Mesothelial cell of epicardium (in vitro differentiated cells): ENCODE measurements around the gene TMEM169. TPM values are rescaled to one million over a fixed set of nuclear protein-coding genes. Genes with fewer than 3 reads are reported as not detected.

ENCODE experiments used
- DNase-seq, 2 experiments: peaks; one replicate each; pipeline ENCODE4 v3.0.0; 2021; ENCODE audit warnings: low spot score in 2 of 2; ENCODE audit not compliant: unreplicated experiment in 2 of 2
- H3K27ac Mint-ChIP-seq: 2 replicates; pipeline ENCODE4 v1.8.0; 2021; ENCODE audit warnings: mixed read lengths
- H3K27me3 Mint-ChIP-seq: 2 replicates; pipeline ENCODE4 v1.8.0; 2021; ENCODE audit warnings: low read depth, mixed read lengths
- H3K36me3 Mint-ChIP-seq: 2 replicates; pipeline ENCODE4 v1.8.0; 2021; ENCODE audit warnings: mixed read lengths
- H3K4me1 Mint-ChIP-seq: 2 replicates; pipeline ENCODE4 v1.8.0; 2021; ENCODE audit warnings: mixed read lengths
- H3K4me3 Mint-ChIP-seq: 2 replicates; pipeline ENCODE4 v1.8.0; 2021; ENCODE audit warnings: mild to moderate bottlenecking, moderate library complexity, mixed read lengths
- H3K9me3 Mint-ChIP-seq: 2 replicates; pipeline ENCODE4 v1.8.0; 2021; ENCODE audit warnings: mixed read lengths
- total RNA-seq: library from RNA; stranded (reverse); gene quantifications from 3 replicates; pipeline ENCODE4 v1.2.1, GENCODE V29; 2021
- TF ChIP-seq, protein P1 (sequence below): fragments of 200-600 bp; sonication (generic); IDR thresholded peaks from one replicate; pipeline ENCODE4 v1.5.0; 2021; ENCODE audit warnings: antibody characterized with exemption; ENCODE audit not compliant: unreplicated experiment

The TMEM169 gene
- total RNA-seq, 1 donor from 2014 or later, result 0.78 TPM

DNA sequence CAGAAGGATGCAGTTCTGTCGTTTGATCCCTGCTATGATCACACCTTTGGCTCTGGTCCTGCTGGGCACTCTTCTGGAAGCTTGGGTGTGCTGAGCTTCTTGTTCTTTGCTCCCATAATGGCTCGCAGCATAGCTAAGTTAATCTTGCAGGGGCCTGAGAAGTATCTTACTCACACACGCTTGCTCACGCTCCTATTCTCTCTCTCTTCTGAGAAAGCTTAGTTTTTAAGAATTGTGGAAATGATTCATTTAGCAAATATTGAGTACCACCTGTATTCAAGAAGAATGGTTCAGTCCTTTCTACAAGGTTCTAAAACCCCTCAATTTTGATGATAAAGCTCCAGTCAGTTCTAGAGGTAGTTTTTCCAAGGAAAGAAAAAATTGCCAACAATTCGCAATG lies 68.0 kb downstream of the TMEM169 start:
- H3K4me1 Mint-ChIP-seq, result no peaks in the 10 kb centered on the region
- no peak overlapping the region for H3K4me3 Mint-ChIP-seq
- no peaks in the 10 kb centered on the region for H3K9me3 Mint-ChIP-seq
- H3K36me3 Mint-ChIP-seq, result peaks cover 46% of the 10 kb centered on the region
- no peak for DNase-seq
- H3K27me3 Mint-ChIP-seq, result no peaks in the 10 kb centered on the region
- no peak overlapping the region for H3K27ac Mint-ChIP-seq
- TF ChIP-seq, protein P1, sequence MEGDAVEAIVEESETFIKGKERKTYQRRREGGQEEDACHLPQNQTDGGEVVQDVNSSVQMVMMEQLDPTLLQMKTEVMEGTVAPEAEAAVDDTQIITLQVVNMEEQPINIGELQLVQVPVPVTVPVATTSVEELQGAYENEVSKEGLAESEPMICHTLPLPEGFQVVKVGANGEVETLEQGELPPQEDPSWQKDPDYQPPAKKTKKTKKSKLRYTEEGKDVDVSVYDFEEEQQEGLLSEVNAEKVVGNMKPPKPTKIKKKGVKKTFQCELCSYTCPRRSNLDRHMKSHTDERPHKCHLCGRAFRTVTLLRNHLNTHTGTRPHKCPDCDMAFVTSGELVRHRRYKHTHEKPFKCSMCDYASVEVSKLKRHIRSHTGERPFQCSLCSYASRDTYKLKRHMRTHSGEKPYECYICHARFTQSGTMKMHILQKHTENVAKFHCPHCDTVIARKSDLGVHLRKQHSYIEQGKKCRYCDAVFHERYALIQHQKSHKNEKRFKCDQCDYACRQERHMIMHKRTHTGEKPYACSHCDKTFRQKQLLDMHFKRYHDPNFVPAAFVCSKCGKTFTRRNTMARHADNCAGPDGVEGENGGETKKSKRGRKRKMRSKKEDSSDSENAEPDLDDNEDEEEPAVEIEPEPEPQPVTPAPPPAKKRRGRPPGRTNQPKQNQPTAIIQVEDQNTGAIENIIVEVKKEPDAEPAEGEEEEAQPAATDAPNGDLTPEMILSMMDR, result no peak

DNA sequence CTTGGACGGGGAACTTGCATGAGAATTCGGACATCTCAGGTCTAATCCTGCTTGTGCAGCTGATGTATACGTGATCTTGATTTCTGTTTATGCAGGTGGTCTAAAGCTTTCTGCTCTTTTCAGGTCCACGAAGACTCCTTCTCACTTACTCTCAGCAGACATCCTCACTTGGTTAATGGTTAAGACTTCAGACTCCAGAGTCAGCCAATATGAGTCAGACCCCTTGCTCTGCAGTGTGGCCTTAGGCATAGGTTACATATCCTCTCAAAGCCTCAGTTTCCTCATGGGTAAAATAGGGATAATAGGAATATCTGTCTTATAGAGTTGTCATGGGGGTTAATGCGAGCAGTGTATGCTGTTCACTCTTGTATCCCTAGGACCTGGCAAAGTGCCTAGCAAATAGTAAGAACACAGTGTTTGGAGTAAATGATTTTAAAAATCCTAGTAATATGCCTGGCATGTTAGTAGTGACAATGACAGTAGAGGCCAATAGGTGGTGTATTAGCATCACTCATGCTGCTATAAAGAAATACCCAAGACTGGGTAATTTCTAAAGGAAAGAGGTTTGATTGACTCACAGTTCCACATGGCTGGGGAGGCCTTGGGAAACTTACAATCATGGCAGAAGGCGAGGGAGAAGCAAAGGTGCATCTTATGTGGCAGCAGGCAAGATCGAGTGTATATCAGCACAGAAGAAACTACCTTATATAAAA lies 69.8 kb downstream of the TMEM169 start:
- DNase-seq, result no peak
- Mint-ChIP-seq H3K27ac (peak overlapping the region; percentile 62), H3K4me3 (no peak overlapping the region), H3K9me3 (no peaks in the 10 kb centered on the region), H3K36me3 (peaks cover 58% of the 10 kb centered on the region), H3K27me3 (no peaks in the 10 kb centered on the region), H3K4me1 (no peaks in the 10 kb centered on the region)
- TF ChIP-seq, protein P1, result no peak

Other genes starting within 250 kb of the TMEM169 start
- 11.4 to 12.8 TPM (median 11.9 TPM) in 3 replicates for gene MREG, start 68.4 kb upstream of the TMEM169 start, total RNA-seq
- 9.3 to 12.2 TPM (median 9.7 TPM) in 3 replicates for gene PECR, start 110 bp upstream of the TMEM169 start, total RNA-seq
- 291 to 294 TPM (median 291 TPM) in 3 replicates for gene XRCC5, start 27.4 kb downstream of the TMEM169 start, total RNA-seq